ENCODE results near the gene NAV2.

Gene NAV2

DNA sequence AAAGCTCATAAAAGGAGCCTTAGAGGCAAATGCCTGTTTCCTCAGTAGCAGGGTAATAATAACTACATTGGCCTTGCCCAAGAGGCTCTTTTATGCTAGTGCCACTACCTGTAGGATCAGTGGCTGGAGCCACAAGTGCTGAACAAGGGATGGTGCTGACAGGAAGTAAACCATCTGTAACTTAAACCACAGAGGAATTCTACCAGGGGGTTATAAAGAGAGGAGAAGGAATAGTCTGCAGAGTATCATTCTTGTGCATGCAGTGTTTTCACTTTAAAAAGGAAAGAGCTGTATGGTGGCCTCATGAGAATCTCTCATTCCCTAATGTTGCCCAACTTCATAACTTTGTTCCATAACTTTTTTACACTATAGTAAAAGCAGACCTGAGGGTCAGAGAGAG lies 279.5 kb downstream of the NAV2 start:
- in situ Hi-C loops (cut with HindIII; ENCODE audit: low sequenced_read_pairs): no loop called here
- no peak for TF ChIP-seq CTCF (IDR thresholded peaks at IDR 0.05; ENCODE audit: low read depth, low read length, missing control alignments)
- H3K4me3 ChIP-seq (ENCODE audit: low read depth, low read length): no peak overlapping the region
- DNase-seq (ENCODE audit: low read depth): no peak

GRCh38 chr11:19992998-19993397 lies 280.4 kb downstream of the NAV2 start:
- no peak overlapping the region for H3K4me3 ChIP-seq (ENCODE audit: low read depth, low read length)
- in situ Hi-C loops (cut with HindIII; ENCODE audit: low sequenced_read_pairs): no loop called here
- no peak for DNase-seq (ENCODE audit: low read depth)
- TF ChIP-seq CTCF (IDR thresholded peaks at IDR 0.05; ENCODE audit: low read depth, low read length, missing control alignments): no peak

DNA sequence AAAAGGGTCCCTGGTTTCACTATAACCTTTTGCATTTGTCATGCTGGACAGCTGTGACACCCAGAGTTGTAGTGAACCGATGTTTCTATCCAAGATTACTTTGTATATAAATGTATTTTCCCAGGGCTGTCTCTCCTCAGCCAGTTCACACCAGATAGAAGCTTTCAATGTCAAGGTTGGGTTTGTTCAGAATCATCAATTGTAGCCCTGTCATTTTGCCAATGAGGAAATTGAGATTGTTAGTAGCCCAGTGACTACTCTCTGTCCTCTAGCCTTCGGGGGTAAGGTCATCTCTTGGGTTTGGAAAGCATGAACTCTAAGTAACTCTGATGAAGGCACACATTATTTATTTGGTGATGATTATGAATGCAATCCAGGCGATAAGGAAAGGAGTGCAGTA lies 282.0 kb downstream of the NAV2 start:
- TF ChIP-seq CTCF (IDR thresholded peaks at IDR 0.05; ENCODE audit: low read depth, low read length, missing control alignments): no peak
- H3K4me3 ChIP-seq (ENCODE audit: low read depth, low read length): no peak overlapping the region
- in situ Hi-C loops (cut with HindIII; ENCODE audit: low sequenced_read_pairs): no loop called here

GRCh38 chr11:19995145-19995544 lies 282.5 kb downstream of the NAV2 start:
- TF ChIP-seq CTCF (IDR thresholded peaks at IDR 0.05; ENCODE audit: low read depth, low read length, missing control alignments): no peak
- in situ Hi-C loops (cut with HindIII; ENCODE audit: low sequenced_read_pairs): no loop called here
- no peak for DNase-seq (ENCODE audit: low read depth)

More for the DNA sequence above, 282.0 kb downstream of the NAV2 start:
- no peak for DNase-seq (ENCODE audit: low read depth)

GRCh38 chr11:19996571-19996970 lies 283.9 kb downstream of the NAV2 start:
- DNase-seq (ENCODE audit: low read depth): no peak
- in situ Hi-C loops (cut with HindIII; ENCODE audit: low sequenced_read_pairs): no loop called here

More at GRCh38 chr11:19995145-19995544, 282.5 kb downstream of the NAV2 start:
- no peak overlapping the region for H3K4me3 ChIP-seq (ENCODE audit: low read depth, low read length)

DNA sequence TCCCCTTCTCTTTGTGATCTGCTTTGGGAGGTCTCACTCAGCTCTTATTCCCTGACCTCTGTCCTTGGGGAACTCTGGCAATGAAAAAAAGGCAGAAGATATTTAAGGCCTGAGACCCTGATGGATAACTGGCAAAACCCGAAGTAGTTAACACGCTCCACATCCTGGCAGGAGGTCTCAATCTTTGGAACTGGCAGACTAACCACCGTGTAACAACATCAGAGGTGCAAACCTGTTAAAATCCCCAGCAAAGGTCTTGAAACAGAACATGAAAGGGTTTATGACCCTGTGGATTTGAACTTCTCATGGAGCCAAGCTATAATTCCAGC lies 287.3 kb downstream of the NAV2 start:
- no peak for TF ChIP-seq CTCF (IDR thresholded peaks at IDR 0.05; ENCODE audit: low read depth, low read length, missing control alignments)
- H3K4me3 ChIP-seq (ENCODE audit: low read depth, low read length): no peak overlapping the region
- in situ Hi-C loops (cut with HindIII; ENCODE audit: low sequenced_read_pairs): no loop called here
- no peak for DNase-seq (ENCODE audit: low read depth)

More at GRCh38 chr11:19996571-19996970, 283.9 kb downstream of the NAV2 start:
- no peak overlapping the region for H3K4me3 ChIP-seq (ENCODE audit: low read depth, low read length)
- TF ChIP-seq CTCF (IDR thresholded peaks at IDR 0.05; ENCODE audit: low read depth, low read length, missing control alignments): no peak

Measured in astrocyte of the cerebellum (primary cell).